ENCODE results near the gene TSPAN32.
"Not testable (repeated sequence)": the region's sequence is repeated elsewhere in the genome, so short reads cannot be mapped to it uniquely, and the experiment has no call there.

TSPAN32 gene

DNA sequence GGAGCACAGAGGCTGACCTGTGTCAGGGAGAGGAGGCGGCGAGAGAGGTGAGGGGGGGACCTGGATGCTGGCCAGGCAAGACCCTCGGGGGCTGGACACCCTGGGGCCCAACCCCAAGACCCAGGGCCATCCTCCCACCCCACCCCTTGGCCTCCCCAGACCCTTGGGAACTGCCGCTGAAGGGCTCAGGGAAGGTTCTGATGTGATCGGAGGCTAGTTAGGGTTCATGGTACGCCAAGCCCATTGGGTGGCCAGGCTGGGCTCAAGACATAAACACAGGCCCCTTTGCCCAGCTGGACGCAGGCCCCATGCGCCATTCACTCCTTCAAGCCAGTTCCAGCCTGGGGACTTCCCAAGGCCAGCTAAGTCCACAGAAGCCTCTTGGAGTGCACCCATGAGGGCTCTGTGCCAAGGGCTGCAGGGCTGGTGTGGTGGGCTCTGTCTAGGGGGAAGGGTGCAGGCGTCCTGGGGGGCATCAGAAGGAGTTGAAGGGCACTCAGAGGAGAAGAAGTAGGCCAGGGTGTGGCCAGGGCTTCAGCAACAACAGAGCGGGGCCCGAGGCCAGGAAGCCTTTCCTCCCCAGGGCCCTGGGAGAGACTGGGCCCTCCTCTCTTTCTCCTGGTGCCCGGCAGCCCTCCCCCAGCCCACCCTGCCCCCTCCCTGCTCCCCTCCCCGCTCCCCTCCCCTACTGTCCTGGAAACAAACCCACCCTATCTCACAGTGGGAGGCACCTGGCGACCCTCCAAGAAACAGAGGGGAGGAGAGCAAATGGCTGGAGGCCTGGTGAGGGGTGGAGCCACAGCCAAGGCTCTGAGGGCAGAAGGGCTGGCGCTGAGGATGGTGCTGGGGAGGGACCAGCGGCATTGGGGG is 12.9 kb downstream of the TSPAN32 start:
- DNase-seq (ENCODE audit: low read depth, low spot score) = peak; percentile 66

GRCh38 chr11:2315395-2316168 is 13.8 kb downstream of the TSPAN32 start:
- DNase-seq (ENCODE audit: low read depth, low spot score) = no peak

GRCh38 chr11:2316169-2316962 is 14.6 kb downstream of the TSPAN32 start:
- DNase-seq (ENCODE audit: low read depth, low spot score) = no peak

- no peak for DNase-seq (ENCODE audit: low read depth, low spot score)
Observed at GRCh38 chr11:2316963-2317244, 15.1 kb downstream of the TSPAN32 start.

DNA sequence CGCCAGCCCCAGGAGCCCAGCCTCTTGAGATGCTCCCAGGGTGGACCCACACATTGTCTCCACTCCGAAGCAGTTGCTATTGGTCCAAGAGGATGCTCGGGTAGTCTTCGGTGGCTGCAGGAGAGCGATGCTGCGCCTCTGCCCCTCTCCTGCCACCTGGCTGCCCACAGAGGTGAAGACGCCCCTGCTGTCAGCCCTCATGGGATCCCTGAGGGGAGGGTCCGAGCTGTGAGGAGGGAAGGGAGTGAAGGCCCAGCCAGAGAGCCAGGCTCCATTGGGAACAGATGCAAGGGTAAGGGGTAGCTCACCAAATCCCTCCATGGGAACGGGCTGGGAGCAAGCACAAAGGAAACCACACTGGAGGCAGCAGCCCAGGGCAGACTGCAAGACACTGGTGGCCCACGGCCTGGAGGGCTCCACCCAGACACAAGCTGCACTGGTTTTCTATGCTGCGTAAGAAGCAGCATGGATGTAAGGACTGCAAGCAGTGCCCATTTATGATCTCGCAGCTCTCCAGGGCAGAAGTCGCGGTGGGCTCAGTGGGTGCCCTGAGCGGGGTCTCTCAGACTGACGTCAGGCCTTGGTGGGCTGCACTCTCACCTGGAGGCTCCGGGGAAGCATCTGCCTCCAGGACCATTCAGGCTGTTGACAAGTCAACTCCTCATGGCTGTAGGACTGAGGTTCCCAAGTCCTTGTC is 15.7 kb downstream of the TSPAN32 start:
- DNase-seq (ENCODE audit: low read depth, low spot score) = no peak

DNA sequence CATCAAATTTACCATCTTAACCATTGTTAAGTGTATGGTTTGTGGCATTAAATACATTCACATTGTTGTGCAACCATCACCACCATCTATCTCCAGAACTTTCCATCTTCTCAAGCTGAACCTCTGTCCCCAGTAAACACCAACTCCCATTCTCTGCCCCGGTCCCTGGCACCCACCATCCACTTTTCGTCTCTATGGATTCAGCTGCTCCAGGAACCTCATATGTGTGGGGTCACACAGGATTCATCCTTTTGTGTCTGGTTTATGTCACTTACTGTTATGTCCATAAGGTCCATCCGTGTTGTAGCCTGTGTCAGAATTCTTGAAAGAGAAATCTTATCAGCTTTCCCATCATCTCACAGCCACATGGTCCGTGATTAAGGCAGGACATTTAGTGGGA is 16.3 kb downstream of the TSPAN32 start:
- no peak for DNase-seq (ENCODE audit: low read depth, low spot score)

GRCh38 chr11:2318707-2319106 is 16.9 kb downstream of the TSPAN32 start:
- no peak for DNase-seq (ENCODE audit: low read depth, low spot score)

DNA sequence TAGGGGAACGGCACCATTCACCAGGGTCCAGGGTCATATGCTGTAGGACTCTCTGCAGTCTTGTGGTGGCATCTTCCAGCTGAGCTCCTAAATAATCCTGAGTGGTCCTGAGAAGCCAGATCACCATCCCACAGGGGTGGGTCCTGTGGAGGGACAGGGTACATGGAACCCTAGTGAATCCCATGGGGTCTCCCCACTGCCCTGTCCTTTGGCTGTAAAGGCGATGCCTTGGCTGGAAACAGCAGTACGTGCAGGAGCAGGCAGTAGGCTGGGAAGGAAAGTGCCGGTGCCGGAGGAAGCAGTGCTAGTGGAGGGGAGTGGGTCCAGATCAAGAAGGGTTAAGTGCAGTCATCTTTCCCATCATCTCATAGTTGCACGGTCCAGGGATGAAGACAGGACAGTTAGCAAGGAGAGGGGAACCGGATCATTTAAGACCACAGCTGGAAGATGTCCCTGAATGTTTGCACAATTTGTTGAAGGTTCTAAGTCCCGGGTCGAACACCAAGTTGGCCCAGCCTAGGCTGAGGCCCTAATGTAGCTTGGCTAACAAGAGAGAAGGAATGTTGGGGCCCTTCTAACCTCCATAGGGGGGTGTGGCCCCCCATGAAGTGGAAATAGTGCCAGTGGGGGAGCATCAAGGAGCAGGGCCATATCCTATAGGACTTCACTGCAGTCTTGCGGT is 18.1 kb downstream of the TSPAN32 start:
- DNase-seq (ENCODE audit: low read depth, low spot score) = no peak

GRCh38 chr11:2320568-2321310 is 18.9 kb downstream of the TSPAN32 start:
- no peak for DNase-seq (ENCODE audit: low read depth, low spot score)

GRCh38 chr11:2321311-2321683 is 19.5 kb downstream of the TSPAN32 start:
- no peak for DNase-seq (ENCODE audit: low read depth, low spot score)

DNA sequence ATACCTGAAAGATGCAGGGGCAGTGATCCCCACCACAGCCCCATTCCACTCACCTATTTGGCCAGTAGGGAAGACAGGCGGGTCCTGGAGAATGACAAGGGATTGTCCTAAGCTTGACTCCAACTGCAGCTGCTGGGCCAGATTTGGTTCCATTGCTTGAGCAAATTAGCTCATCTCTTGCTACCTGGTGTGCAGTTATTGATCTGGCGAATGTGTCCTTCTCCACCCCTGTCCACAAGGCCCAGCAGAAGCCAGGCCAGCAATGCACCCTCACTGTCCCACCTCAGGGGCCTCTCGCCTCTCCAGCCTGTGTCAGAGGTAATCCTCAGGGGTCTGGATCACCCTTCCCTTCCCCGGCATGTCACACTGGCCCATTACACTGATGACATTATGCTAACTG is 23.3 kb downstream of the TSPAN32 start:
- no peak for DNase-seq (ENCODE audit: low read depth, low spot score)

DNA sequence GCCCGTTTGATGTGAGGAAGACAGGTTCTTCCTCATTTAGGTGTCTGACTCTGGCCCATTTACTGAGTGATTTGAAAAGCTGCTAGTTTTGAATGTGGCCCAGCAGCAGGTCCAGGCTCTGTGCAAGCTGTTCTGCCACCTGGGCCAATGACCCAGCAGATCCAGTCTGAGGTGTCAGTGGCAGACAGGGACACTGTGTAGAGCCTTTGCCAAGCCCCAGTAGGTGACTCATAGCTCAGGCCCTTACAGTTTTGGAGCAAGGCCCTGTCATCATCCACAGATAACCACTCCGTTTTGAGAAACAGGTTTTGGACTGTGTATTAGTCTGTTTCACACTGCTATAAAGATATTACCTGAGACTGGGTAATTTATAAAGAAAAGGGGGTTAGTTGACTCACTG is 23.9 kb downstream of the TSPAN32 start:
- DNase-seq (ENCODE audit: low read depth, low spot score) = no peak

- DNase-seq (ENCODE audit: low read depth, low spot score) = no peak
Observed at GRCh38 chr11:2327032-2327431, 25.2 kb downstream of the TSPAN32 start.

DNA sequence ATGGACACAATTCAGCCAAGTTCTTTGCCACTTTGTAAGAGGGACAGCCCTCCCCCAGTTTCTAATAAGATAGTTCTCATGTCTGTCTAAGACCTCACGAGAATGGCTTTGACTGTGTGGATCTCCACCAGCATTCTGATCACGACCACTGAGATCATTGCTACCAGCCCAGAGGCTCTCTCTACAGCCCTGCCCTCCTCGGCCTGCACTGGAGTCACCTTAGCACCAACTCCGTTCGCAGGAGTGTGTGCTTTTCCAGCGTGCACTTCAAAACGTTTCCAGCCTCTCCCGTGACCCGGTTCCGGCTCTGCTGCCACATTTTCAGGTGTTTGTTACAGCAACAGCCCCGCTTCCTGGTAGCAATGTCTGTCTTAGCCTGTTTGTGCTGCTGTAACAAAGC is 26.2 kb downstream of the TSPAN32 start:
- DNase-seq (ENCODE audit: low read depth, low spot score) = no peak

DNA sequence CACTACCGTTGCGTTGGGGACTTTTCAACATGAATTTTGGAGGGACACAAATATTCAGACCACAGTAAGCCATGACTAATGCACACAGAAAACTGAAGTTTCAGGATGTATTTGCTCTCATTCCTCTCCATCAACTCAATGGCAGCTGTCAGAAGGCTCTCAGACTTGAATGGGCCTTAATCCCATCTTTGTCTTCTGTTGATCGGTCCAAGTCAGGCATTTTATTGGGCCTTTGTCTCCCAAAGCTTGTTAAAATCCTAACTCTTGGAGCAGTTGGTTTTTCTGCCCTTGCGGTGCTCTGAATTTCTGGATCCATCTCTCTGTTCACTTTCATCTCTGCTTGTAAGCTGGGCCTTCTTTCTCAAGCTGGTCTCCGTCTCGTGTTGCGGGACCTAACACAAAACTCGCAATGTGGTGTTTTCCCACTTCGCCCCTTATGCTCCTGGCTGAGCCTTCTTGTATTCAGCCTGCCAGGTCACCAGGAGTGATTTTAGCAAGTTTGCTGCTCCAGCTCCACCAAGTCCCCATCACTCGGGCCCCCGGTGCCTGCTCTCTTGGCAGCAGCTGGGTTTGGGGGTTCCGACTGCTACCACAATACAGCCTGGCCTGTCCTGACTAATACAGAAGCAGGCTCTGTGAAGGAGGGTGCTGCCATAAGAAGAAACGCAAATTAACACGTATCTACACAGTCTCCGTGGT is 27.0 kb downstream of the TSPAN32 start:
- DNase-seq (ENCODE audit: low read depth, low spot score) = no peak

DNA sequence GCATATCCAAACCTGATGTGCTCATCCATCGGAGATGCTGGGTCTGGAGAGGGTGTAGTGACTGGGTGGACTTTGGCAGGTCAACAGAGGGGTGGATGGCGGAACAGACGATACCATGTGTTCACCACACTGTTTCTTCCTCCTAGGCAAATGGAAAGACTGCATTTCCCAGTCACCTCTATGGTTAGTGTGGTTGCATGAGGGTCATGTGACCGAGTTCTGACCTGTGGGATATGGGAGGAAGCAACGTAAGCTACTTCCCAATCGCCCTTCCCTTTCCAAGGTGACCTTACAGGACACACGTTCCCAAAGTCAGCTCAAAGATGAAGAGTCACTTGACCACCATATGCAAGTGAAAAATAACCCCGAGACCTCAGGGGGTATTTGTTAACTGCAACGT is 27.7 kb downstream of the TSPAN32 start:
- no peak for DNase-seq (ENCODE audit: low read depth, low spot score)

GRCh38 chr11:2330696-2331095 is 28.9 kb downstream of the TSPAN32 start:
- DNase-seq (ENCODE audit: low read depth, low spot score) = no peak

- DNase-seq (ENCODE audit: low read depth, low spot score) = no peak
Observed at GRCh38 chr11:2331404-2331803, 29.6 kb downstream of the TSPAN32 start.

DNA sequence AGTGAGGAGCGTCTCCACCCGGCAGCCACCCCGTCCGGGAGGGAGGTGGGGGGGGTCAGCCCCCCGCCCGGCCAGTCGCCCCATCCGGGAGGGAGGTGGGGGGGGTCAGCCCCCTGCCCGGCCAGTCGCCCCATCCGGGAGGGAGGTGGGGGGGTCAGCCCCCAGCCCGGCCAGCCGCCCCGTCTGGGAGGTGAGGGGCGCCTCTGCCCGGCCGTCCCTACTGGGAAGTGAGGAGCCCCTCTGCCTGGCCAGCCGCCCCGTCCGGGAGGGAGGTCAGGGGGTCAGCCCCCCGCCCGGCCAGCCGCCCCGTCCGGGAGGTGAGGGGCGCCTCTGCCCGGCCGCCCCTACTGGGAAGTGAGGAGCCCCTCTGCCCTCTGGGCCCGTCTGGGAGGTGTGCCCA is 30.8 kb downstream of the TSPAN32 start:
- not testable (repeated sequence) for DNase-seq (ENCODE audit: low read depth, low spot score)
